Rectal smooth muscle tissue (tissue), 1 donor: ENCODE results near the gene OR8K5.
"Not testable (repeated sequence)": the region's sequence is repeated elsewhere in the genome, so short reads cannot be mapped to it uniquely, and the experiment has no call there.

ENCODE experiments used
- H3K27ac ChIP-seq: one replicate; pipeline ENCODE4 v1.7.0; 2013; ENCODE audit warnings: low read depth, low read length, inconsistent platforms
- H3K27me3 ChIP-seq: one replicate; pipeline ENCODE4 v1.7.0; 2013; ENCODE audit warnings: low read length; ENCODE audit not compliant: control insufficient read depth, insufficient read depth
- H3K36me3 ChIP-seq: one replicate; pipeline ENCODE4 v1.7.0; 2013; ENCODE audit warnings: low read length; ENCODE audit not compliant: control insufficient read depth, insufficient read depth
- H3K4me1 ChIP-seq: one replicate; pipeline ENCODE4 v1.7.0; 2013; ENCODE audit warnings: low read length; ENCODE audit not compliant: control insufficient read depth, insufficient read depth
- H3K4me3 ChIP-seq: one replicate; pipeline ENCODE4 v1.7.0; 2013; ENCODE audit warnings: low read length
- H3K9ac ChIP-seq: one replicate; pipeline ENCODE4 v1.7.0; 2013; ENCODE audit warnings: low read length

Gene OR8K5, protein sequence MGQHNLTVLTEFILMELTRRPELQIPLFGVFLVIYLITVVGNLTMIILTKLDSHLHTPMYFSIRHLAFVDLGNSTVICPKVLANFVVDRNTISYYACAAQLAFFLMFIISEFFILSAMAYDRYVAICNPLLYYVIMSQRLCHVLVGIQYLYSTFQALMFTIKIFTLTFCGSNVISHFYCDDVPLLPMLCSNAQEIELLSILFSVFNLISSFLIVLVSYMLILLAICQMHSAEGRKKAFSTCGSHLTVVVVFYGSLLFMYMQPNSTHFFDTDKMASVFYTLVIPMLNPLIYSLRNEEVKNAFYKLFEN

DNA sequence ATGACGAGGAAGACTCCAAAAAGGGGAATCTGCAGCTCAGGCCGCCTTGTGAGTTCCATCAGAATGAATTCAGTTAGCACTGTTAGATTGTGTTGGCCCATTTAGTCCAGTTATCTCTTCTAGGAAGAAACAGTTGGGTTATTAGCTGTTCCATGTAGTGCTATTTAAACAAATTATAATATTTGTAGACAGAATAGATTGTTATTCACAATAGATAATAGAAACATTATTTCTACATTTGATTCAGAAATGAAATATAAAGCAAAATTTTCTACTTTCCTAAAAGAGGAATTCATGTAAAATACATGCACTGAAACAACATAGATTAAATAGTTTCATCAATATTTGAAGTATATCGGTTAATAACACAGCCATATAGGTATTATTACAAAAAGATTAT lies at the start of gene OR8K5:
OR8K5 (minus strand) TSS at position 101 of the 400 bp plus-strand sequence; CDS start at position 101, 0 bp downstream.
- Histone ChIP-seq H3K27me3 (no peaks in the 10 kb centered on the region), H3K9ac (no peak within 1 kb of the TSS), H3K4me3 (no peak within 1 kb of the TSS), H3K27ac (no peak within 1 kb of the TSS), H3K4me1 (no peaks in the 10 kb centered on the region), H3K36me3 (no peaks in the 10 kb centered on the region)

DNA sequence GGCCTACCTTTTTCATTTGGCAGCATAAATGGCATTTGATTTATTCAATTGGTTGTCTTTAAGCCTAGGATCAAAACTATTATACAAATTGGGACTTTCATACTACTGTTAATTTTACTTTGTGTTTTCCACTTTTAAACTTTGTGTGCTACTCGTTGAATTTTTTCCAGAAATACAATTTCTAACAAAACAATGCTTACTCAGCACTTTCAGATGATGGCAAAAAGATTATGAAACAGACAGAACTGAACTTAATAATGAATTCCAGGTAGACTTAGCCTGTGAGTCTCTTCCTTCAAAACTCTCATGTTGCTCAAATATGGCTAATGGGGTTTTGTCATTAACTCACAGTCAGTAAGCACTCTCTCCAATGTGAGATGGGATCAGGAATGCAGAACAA lies 47.7 kb upstream of the OR8K5 start:
- Histone ChIP-seq H3K4me1 (no peaks in the 10 kb centered on the region), H3K9ac (no peak overlapping the region), H3K36me3 (no peaks in the 10 kb centered on the region), H3K27ac (no peak overlapping the region), H3K27me3 (no peaks in the 10 kb centered on the region), H3K4me3 (no peak overlapping the region)

DNA sequence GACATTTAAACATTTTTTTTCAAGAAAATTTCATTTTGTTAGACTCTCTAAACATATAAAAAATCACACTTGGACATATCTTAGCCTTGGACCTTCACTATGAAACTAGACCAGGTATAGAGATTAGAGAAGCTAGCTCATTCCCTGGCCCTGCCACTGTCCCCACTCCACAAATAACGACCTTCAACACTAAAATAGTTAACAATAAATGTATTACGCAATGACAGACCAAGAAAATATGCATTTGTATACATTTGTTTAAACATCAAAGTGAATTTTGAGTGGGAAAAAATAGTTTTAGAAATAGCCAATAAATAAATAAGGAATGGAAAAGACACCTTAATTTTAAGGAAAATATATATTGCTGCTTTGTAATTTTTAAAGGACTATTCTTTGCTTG lies 37.2 kb upstream of the OR8K5 start:
- no peaks in the 10 kb centered on the region for H3K4me1 ChIP-seq
- H3K27ac ChIP-seq, result no peak overlapping the region
- no peaks in the 10 kb centered on the region for H3K27me3 ChIP-seq
- H3K9ac ChIP-seq, result no peak overlapping the region
- H3K4me3 ChIP-seq, result no peak overlapping the region
- no peaks in the 10 kb centered on the region for H3K36me3 ChIP-seq

DNA sequence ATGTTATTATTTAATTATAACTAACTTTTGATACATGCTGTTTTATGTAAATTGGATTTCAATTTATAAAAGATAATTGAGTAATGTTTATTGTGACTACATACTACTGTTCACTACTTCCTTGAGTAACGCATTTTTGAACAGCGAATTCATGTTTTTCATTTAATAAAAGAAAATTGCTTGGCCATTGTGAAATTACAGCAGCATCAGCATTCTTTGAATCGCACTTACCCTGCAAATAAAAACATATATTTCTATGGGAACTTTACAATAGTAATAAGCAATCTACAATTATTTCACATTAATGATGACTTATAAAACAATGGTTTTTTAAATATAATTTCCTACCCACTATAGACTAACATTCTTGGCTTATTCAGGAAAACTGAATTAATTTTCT lies 36.6 kb upstream of the OR8K5 start:
- Histone ChIP-seq H3K9ac (no peak overlapping the region), H3K36me3 (no peaks in the 10 kb centered on the region), H3K27ac (no peak overlapping the region), H3K4me3 (no peak overlapping the region), H3K4me1 (no peaks in the 10 kb centered on the region), H3K27me3 (no peaks in the 10 kb centered on the region)

DNA sequence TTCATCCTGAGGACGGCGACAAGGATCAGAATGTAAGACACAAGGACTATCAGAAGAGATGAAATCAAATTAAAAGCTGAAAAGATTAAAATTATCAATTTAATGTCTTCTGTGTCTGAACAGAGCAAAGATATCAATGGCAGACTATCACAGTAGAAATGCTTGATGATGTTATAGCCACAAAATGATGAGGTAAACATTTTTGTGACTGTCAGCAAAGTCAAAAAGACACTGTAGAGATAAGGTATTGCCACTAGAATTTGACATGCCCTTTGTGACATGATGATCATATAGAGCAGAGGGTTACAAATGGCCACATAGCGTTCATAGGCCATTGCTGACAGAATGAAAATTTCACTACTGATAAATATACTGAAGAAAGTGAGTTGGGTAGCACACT lies 28.5 kb upstream of the OR8K5 start:
- H3K27me3 ChIP-seq, result no peaks in the 10 kb centered on the region
- H3K9ac ChIP-seq, result no peak overlapping the region
- H3K27ac ChIP-seq, result no peak overlapping the region
- no peaks in the 10 kb centered on the region for H3K4me1 ChIP-seq
- H3K36me3 ChIP-seq, result no peaks in the 10 kb centered on the region
- no peak overlapping the region for H3K4me3 ChIP-seq

DNA sequence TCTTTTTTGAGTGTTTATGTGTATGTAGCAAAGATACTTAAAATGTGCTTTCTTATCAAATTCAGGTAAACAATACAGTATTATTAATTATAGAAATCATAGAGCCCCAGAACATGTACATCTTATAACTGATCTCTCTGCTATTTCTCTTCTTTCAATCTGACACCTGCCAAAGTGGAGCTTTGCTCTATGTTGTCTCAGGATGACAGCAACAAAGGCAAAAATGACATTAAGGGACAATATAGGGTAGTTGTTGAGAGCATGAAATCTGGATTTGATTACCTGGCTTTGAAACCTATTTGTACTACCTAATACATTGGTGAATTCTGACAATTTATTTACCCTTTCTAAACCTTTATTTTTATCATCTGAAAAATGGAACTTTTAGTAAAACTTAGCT lies 23.3 kb upstream of the OR8K5 start:
- Histone ChIP-seq H3K27ac (no peak overlapping the region), H3K4me3 (no peak overlapping the region), H3K27me3 (no peaks in the 10 kb centered on the region), H3K4me1 (no peaks in the 10 kb centered on the region), H3K36me3 (no peaks in the 10 kb centered on the region), H3K9ac (no peak overlapping the region)

DNA sequence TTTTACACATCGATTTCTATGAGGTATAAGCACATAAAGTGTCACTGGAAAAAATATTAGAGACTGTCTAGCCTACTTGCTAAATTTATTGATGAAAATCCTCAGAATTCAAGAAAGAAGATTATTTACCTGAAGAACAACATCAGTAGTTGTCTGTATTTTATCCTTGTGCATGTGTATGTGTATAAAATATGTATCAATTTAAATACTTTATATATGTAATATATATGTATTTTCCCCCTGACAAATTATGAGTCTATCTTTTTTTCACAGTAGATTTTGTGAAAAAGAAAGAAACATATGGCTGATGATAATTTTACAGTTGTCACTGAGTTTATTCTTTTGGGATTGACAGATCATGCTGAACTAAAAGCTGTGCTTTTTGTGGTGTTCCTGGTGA lies 16.2 kb upstream of the OR8K5 start, which contains the start of gene OR5J2:
OR5J2 (plus strand) TSS at position 301 of the 400 bp plus-strand sequence; CDS start at position 301, 0 bp downstream.
- Histone ChIP-seq H3K4me3 (no peak within 1 kb of the TSS), H3K27ac (no peak within 1 kb of the TSS), H3K36me3 (no peaks in the 10 kb centered on the region), H3K27me3 (no peaks in the 10 kb centered on the region), H3K4me1 (no peaks in the 10 kb centered on the region), H3K9ac (no peak within 1 kb of the TSS)

DNA sequence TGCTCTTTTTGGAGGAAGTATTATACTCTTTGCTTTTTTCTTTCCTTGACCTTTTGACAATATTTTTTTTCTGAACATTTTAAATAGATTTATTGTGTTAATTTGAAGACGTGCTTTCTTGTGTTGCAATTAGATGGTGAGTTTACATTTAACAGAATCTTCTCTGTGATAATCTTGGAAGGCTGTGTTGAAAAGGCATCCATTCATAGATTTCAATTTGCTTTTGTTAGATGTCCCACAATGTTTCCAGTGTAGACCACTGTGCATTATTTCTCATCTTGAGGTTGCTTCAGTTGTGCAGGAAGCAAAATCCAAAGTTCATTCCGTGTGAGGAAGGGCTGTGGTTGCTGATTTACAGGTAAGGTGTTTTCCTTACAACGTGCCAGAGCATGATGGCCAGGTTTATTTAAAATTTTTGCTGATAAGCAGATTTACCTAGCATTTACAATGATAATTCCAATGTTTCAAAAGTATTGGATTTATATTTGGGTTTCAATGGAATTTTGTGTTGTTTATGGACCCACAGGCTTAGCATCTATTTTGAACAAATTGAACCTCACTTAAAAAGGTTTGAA lies 12.2 kb upstream of the OR8K5 start:
- Histone ChIP-seq H3K4me1 (no peaks in the 10 kb centered on the region), H3K27me3 (no peaks in the 10 kb centered on the region), H3K36me3 (no peaks in the 10 kb centered on the region), H3K27ac (no peak overlapping the region), H3K9ac (no peak overlapping the region), H3K4me3 (no peak overlapping the region)

DNA sequence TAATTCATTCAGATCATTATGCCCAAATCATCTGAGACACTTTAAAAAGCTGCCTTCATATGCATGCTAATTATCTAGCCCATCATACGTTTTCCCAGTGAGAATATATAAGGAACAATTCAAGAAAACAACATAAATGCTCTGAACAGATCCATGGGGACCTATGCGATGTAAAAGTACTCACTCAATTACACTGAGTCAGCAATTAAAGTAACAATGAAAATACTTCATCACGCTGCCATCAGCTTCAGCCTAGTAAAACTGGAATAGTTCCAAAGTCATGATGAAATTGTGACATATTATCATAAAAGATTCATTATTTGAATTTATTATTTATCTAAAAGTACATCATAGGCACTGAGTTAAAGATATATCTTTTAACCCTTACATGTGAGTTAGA lies 3.7 kb upstream of the OR8K5 start:
- no peak overlapping the region for H3K9ac ChIP-seq
- no peaks in the 10 kb centered on the region for H3K36me3 ChIP-seq
- H3K27me3 ChIP-seq, result no peaks in the 10 kb centered on the region
- H3K4me3 ChIP-seq, result no peak overlapping the region
- H3K27ac ChIP-seq, result no peak overlapping the region
- H3K4me1 ChIP-seq, result no peaks in the 10 kb centered on the region

DNA sequence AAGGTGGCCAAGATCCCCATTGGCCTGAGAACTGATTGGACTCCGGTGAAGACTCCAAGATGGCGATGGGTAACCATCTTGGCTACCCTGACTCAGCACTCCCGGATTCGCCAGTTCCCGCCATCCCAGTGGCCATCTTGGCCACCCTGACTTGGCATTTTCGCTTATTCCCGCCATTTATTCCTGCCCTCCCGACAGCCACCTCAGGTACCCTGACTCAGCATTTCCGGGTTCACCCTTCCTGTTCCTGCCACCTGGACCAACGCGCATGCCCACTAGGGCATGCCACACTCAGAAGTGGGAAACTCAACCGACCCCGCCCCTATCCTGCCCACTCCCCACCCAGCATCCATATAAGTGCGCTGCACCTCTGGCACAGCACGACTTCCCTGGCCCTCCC lies 7.8 kb downstream of the OR8K5 start:
- Histone ChIP-seq H3K36me3 (no peaks in the 10 kb centered on the region), H3K27me3 (no peaks in the 10 kb centered on the region), H3K4me1 (no peaks in the 10 kb centered on the region), H3K27ac (no peak overlapping the region), H3K9ac (no peak overlapping the region), H3K4me3 (no peak overlapping the region)

DNA sequence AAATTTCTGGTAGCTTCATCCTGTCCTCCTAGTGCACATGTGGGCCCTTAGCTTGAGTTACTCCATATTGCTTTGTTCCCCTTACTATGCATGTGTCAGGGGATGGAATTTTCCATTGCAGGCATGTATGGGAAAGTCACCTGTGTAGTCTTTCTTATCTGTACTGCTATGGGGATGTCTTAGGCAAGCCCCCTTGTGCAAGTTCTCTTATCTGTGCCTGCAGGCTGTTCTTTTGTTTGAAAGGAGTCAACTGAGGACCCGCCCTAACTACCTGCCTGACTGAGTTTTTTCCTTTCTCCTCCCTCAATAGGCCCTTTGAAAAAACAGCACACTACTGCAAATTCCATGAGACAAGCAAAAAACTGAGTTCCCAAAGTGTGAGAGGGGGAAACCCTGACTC lies 8.7 kb downstream of the OR8K5 start:
- no peak overlapping the region for H3K4me3 ChIP-seq
- H3K27me3 ChIP-seq, result no peaks in the 10 kb centered on the region
- no peaks in the 10 kb centered on the region for H3K4me1 ChIP-seq
- no peak overlapping the region for H3K9ac ChIP-seq
- H3K36me3 ChIP-seq, result no peaks in the 10 kb centered on the region
- no peak overlapping the region for H3K27ac ChIP-seq

DNA sequence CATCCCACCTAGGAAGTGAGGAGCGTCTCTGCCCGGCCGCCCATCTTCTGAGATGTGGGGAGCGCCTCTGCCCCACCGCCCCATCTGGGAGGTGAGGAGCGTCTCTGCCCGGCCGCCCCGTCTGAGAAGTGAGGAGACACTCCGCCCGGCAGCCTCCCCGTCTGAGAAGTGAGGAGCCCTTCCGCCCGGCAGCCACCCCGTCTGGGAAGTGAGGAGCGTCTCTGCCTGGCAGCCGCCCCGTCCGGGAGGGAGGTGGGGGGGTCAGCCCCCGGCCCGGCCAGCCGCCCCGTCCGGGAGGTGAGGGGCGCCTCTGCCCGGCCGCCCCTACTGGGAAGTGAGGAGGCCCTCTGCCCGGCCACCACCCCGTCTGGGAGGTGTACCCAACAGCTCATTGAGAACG lies 16.4 kb downstream of the OR8K5 start:
- H3K27ac ChIP-seq, H3K27me3 ChIP-seq, H3K36me3 ChIP-seq, H3K4me3 ChIP-seq, H3K4me1 ChIP-seq, H3K9ac ChIP-seq: not testable (repeated sequence)

DNA sequence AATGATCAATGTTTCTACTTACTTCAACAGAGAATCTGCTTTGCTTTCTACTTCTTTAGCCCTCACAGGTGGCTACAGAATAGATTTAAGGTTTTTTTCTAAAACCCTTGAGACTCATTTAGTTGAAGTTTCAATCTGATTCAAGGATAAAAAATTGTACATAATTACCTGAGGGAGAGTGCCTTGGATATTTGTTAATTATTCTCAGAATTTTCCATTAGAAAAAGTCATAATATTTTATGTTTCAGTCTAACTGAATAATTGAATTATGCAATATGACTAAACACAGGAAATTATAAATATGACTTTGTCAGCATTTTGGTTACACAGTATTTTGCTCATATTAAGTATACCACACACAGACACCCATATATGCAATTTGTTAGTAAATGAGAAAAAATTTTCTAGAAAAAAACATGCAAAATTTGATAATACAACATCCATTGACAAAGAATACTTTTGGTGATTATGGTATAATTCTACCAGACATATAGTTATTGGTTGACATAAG lies 19.9 kb downstream of the OR8K5 start, which contains the start of gene OR8J3:
OR8J3 (minus strand) TSS at position 51 of the 511 bp plus-strand sequence. CDS start 2,483 bp downstream, outside the sequence.
- H3K4me1 ChIP-seq, result no peaks in the 10 kb centered on the region
- H3K9ac ChIP-seq, result no peak within 1 kb of the TSS
- no peak within 1 kb of the TSS for H3K4me3 ChIP-seq
- H3K27me3 ChIP-seq, result no peaks in the 10 kb centered on the region
- no peaks in the 10 kb centered on the region for H3K36me3 ChIP-seq
- no peak within 1 kb of the TSS for H3K27ac ChIP-seq
